Bronchial epithelial cell (primary cell): ENCODE results near the gene UPK2. TPM values are rescaled to one million over a fixed set of nuclear protein-coding genes. Genes with fewer than 3 reads are reported as not detected.

Source experiments
- DNase-seq: peaks from one replicate; pipeline ENCODE4 v3.0.0-alpha.2; 2010; ENCODE audit warnings: low read depth
- FAIRE-seq: peaks from 2 replicates; lab custom pipeline; 2011; peaks lifted over from hg19 to GRCh38; lab: Jason Lieb, UNC
- H3K27me3 ChIP-seq: 2 replicates; pipeline ENCODE4 v1.5.1; 2011; ENCODE audit warnings: low read length; ENCODE audit not compliant: control insufficient read depth, insufficient read depth
- H3K36me3 ChIP-seq: 2 replicates; pipeline ENCODE4 v1.5.1; 2011; ENCODE audit warnings: low read length; ENCODE audit not compliant: control insufficient read depth, insufficient read depth
- H3K4me3 ChIP-seq: 2 replicates; pipeline ENCODE4 v1.5.1; 2011; ENCODE audit warnings: mild to moderate bottlenecking, low read depth, low read length, control low read depth
- total RNA-seq: library from RNA; depleted of rRNA; stranded (reverse); fragments of >200 nt; gene quantifications from 2 replicates; pipeline ENCODE4 v1.2.1, GENCODE V29; 2014
- TF ChIP-seq, protein P1 (sequence below): IDR thresholded peaks from 2 replicates; pipeline ENCODE4 v1.5.1; 2011; ENCODE audit warnings: mild to moderate bottlenecking, moderate library complexity, low read length, control low read depth, inconsistent platforms; ENCODE audit not compliant: insufficient read depth, severe bottlenecking

Gene UPK2
- total RNA-seq, result 0.13 TPM in 1 of 2 replicates, not detected in the other

DNA sequence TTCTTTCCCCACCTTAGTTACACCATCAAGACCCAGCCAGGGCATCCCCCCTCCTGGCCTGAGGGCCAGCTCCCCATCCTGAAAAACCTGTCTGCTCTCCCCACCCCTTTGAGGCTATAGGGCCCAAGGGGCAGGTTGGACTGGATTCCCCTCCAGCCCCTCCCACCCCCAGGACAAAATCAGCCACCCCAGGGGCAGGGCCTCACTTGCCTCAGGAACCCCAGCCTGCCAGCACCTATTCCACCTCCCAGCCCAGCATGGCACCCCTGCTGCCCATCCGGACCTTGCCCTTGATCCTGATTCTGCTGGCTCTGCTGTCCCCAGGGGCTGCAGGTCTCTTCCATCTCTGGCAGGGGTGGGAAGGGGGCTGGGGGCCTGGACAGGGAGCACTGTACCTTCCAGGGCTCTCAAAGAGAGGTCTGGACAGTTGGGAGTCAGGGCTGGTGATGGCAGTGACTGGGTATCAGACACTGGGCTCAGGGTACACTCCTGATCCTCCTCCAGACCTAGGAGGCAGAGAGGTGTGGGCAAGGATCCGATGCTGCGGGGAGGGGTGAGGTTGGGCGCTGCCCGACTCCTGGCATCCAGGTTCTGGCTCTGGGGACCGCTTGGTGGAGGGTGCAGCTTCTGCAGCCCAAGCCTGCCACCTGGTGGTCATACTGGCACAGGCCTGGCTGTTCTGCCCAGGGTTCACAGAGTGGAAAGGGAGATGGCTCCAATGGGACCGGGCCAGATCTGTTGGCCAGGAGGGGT, at the start of gene UPK2:
UPK2 (plus strand) TSS at position 205 of the 753 bp plus-strand sequence; CDS start at position 258, 53 bp downstream.
- Histone ChIP-seq H3K36me3 (no peaks in the 10 kb centered on the region), H3K4me3 (no peak within 1 kb of the TSS), H3K27me3 (peaks cover 7% of the 10 kb centered on the region)
- TF ChIP-seq, protein P1, sequence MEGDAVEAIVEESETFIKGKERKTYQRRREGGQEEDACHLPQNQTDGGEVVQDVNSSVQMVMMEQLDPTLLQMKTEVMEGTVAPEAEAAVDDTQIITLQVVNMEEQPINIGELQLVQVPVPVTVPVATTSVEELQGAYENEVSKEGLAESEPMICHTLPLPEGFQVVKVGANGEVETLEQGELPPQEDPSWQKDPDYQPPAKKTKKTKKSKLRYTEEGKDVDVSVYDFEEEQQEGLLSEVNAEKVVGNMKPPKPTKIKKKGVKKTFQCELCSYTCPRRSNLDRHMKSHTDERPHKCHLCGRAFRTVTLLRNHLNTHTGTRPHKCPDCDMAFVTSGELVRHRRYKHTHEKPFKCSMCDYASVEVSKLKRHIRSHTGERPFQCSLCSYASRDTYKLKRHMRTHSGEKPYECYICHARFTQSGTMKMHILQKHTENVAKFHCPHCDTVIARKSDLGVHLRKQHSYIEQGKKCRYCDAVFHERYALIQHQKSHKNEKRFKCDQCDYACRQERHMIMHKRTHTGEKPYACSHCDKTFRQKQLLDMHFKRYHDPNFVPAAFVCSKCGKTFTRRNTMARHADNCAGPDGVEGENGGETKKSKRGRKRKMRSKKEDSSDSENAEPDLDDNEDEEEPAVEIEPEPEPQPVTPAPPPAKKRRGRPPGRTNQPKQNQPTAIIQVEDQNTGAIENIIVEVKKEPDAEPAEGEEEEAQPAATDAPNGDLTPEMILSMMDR, result peak; percentile 99
- FAIRE-seq (peak; percentile 73), DNase-seq (peak; percentile 68)

DNA sequence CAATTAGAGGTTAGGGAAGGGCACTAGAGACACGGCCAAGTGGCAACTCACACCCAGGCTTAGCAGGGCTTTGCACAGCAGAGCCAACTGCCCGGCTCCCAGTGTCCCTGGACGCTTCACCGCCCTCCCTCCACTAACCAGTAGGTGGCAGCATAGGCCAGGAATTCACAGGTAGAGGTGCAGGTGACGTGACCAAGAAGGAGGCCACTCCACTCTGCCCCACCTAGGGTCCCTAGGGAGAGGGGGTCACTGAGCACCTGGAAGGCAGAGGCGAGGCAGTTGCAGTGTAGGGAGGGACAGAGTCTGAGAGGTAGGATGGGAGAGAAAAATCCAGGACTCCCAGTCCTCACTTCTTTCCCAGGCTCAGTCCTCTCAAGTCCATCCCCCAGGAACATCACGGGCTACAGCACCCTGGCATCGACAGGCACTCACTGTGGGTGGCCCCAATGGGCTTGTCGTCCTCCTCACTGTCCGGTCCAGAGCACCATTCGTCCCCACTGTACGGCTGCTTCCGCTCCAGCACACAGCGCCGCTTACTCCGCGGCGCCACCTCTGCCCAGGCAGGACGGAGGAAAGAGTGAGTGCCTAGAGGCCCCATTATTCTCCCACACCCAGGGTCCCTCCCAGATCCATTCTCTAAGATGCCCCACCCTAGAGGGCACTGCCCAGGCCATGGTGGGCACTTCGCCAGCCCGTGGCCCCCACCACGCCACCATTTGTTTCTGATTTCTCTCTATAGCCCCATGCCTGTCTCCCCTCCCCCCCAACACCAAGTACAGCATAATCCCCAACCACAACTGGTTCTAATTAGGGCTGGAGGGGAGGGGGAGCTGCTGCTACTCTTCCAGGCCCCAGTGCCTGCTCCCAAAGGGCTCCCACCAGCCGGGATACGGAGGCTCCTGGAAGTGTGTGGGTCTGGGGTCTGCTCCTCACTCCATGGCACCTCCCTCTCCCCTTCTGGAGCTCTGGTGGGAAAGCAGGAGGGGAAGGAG, 48.8 kb upstream of the UPK2 start:
- FAIRE-seq, result no peak
- TF ChIP-seq, protein P1, result peak; percentile 92
- peak; percentile 64 for DNase-seq
- peaks cover 42% of the 10 kb centered on the region for H3K36me3 ChIP-seq
- no peaks in the 10 kb centered on the region for H3K27me3 ChIP-seq
- no peak overlapping the region for H3K4me3 ChIP-seq

GRCh38 chr11:118908264-118908663, 47.8 kb upstream of the UPK2 start:
- TF ChIP-seq, protein P1, result no peak
- Histone ChIP-seq H3K4me3 (no peak overlapping the region), H3K27me3 (no peaks in the 10 kb centered on the region), H3K36me3 (peaks cover 38% of the 10 kb centered on the region)
- FAIRE-seq (no peak), DNase-seq (no peak)

- TF ChIP-seq, protein P1, result no peak
- DNase-seq (no peak), FAIRE-seq (no peak)
- H3K27me3 ChIP-seq, result no peaks in the 10 kb centered on the region
- peaks cover 31% of the 10 kb centered on the region for H3K36me3 ChIP-seq
- H3K4me3 ChIP-seq, result no peak overlapping the region
Observed at GRCh38 chr11:118908901-118909618, 47.0 kb upstream of the UPK2 start.

GRCh38 chr11:118909619-118910308, 46.3 kb upstream of the UPK2 start:
- DNase-seq (no peak), FAIRE-seq (no peak)
- TF ChIP-seq, protein P1, result no peak
- peak overlapping the region; percentile 8 for H3K4me3 ChIP-seq
- H3K36me3 ChIP-seq, result peaks cover 27% of the 10 kb centered on the region
- H3K27me3 ChIP-seq, result no peaks in the 10 kb centered on the region
